Measurements from ENCODE around the gene ADAM8.

DNA sequence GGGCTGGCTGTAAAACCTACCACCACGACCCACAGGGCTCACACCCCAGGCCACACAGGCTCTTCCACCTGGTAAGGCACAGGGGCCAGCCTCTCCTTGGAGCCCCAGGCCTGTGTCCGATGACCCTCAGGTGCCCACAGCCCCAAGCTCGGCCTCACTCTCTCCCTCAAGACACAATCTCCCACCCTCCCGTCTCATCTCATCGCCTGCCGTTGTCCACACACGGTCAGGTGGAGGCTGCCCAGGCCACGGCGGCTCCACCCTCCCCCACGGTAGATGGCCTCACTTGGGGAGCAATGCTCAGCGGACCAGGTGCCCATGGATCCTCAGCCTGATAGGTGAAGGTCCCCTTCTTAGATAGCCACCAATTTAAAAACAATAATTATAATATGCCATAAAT, 55.3 kb downstream of the ADAM8 start:
- TF ChIP-seq TEAD4 (IDR thresholded peaks at IDR 0.05) = no peak
- TF ChIP-seq, protein P1, sequence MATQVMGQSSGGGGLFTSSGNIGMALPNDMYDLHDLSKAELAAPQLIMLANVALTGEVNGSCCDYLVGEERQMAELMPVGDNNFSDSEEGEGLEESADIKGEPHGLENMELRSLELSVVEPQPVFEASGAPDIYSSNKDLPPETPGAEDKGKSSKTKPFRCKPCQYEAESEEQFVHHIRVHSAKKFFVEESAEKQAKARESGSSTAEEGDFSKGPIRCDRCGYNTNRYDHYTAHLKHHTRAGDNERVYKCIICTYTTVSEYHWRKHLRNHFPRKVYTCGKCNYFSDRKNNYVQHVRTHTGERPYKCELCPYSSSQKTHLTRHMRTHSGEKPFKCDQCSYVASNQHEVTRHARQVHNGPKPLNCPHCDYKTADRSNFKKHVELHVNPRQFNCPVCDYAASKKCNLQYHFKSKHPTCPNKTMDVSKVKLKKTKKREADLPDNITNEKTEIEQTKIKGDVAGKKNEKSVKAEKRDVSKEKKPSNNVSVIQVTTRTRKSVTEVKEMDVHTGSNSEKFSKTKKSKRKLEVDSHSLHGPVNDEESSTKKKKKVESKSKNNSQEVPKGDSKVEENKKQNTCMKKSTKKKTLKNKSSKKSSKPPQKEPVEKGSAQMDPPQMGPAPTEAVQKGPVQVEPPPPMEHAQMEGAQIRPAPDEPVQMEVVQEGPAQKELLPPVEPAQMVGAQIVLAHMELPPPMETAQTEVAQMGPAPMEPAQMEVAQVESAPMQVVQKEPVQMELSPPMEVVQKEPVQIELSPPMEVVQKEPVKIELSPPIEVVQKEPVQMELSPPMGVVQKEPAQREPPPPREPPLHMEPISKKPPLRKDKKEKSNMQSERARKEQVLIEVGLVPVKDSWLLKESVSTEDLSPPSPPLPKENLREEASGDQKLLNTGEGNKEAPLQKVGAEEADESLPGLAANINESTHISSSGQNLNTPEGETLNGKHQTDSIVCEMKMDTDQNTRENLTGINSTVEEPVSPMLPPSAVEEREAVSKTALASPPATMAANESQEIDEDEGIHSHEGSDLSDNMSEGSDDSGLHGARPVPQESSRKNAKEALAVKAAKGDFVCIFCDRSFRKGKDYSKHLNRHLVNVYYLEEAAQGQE (IDR thresholded peaks at IDR 0.05; ENCODE audit: low read depth) = no peak
- no peak for TF ChIP-seq CREB1 (IDR thresholded peaks at IDR 0.05; ENCODE audit: low read depth)
- TF ChIP-seq, protein P2, sequence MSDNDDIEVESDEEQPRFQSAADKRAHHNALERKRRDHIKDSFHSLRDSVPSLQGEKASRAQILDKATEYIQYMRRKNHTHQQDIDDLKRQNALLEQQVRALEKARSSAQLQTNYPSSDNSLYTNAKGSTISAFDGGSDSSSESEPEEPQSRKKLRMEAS (IDR thresholded peaks at IDR 0.05) = no peak
- TF ChIP-seq CEBPB (IDR thresholded peaks at IDR 0.05) = no peak
- TF ChIP-seq ZBTB7A (IDR thresholded peaks at IDR 0.05; ENCODE audit: low read depth) = no peak
- no peak for TF ChIP-seq RAD21 (IDR thresholded peaks at IDR 0.05; ENCODE audit: low read depth)
- TF ChIP-seq EGR1 (IDR thresholded peaks at IDR 0.05) = no peak
- TF ChIP-seq TCF12 (IDR thresholded peaks at IDR 0.05; ENCODE audit: low read depth) = no peak
- TF ChIP-seq TAF1 (IDR thresholded peaks at IDR 0.05; ENCODE audit: low read depth) = no peak
- TF ChIP-seq NFIC (IDR thresholded peaks at IDR 0.05) = no peak
- TF ChIP-seq FOXM1 (IDR thresholded peaks at IDR 0.05; ENCODE audit: borderline replicate concordance, low read depth) = no peak
- no peak for TF ChIP-seq YY1 (IDR thresholded peaks at IDR 0.05; ENCODE audit: low read depth)
- TF ChIP-seq EP300 (IDR thresholded peaks at IDR 0.05; ENCODE audit: borderline replicate concordance) = no peak

All from Ishikawa (cell line).